Activated T-cell treated with anti-CD3 and anti-CD28 coated beads for 4 hours (primary cell): Measurements from ENCODE around the gene PDE9A.
"Not testable (repeated sequence)": the region's sequence is repeated elsewhere in the genome, so short reads cannot be mapped to it uniquely, and the experiment has no call there.

Experiments
- DNase-seq: peaks from one replicate; pipeline ENCODE4 v3.0.0-alpha.2; 2020

The PDE9A gene

DNA sequence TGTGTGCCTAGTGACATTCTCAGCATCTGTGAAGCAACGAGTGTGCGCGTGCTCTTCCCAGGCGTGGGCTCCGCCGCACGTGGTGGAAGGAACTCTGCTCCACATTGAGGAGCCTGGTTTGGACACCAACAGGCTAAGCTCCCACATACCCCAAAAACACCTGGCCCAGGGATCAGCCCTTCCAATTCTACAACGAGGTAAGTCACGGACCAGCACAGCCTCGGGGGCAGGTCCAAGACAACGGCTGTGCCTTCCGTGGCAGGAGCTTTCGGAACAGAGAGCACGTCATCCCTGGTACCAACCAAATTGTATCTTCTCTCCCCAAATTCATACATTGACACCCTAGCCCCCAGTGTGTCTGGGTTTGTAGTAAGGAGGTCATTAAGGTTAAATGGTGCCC is 27.2 kb upstream of the PDE9A start:
- no peak for DNase-seq

- DNase-seq = no peak
Observed at GRCh38 chr21:42627527-42628289, 25.7 kb upstream of the PDE9A start.

DNA sequence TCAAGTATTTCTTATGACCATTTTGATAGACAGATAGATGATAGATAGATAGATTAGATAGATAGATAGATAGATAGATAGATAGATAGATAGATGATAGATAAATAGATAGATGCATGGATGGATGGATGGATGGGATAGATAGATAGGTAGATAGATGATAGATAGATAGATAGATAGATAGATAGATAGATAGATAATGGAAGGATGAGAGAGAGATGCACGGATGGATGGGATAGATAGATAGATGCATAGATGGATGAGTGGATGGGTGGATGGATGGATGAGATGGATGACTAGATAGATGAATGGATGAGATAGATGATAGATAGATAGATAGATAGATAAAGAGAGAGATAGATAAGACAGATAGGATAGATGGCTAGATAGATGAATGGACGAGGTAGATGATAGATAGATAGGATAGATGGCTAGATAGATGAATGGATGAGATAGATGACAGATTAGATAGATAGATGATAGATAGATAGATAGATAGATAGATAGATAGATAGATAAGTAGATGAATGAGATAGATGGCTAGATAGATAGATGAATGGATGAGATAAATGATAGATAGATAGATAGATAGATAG is 24.9 kb upstream of the PDE9A start:
- not testable (repeated sequence) for DNase-seq

DNA sequence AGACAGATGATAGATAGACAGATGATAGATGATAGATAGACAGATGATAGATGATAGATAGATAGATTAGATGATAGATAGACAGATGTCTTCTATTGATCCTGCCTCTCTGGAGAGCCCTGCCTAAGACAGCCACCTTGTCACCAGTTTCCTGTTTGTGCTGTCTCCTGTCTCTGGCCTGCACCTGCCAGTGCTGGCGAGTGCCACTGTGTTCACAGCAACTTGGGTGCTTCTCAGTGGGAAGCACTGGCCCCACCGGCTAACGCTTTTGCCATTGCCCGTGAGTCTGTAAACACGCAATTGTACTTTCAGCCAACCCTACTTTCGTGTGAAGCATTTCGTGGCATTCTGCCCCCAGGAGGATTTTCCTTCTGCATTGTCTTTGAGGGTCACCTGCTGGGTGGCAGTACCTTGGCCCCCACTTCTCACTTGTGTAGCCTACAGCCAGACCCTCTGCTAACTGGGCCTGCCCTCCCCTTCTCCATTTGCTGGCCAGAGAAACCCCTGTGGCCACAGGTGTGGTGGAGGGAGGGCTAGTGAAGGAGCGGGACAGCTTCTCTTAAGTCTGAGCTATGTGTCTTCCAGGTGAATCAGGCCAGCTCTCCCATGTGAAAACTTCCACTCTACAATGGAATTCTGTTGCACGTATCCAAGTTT is 23.4 kb upstream of the PDE9A start:
- no peak for DNase-seq

DNA sequence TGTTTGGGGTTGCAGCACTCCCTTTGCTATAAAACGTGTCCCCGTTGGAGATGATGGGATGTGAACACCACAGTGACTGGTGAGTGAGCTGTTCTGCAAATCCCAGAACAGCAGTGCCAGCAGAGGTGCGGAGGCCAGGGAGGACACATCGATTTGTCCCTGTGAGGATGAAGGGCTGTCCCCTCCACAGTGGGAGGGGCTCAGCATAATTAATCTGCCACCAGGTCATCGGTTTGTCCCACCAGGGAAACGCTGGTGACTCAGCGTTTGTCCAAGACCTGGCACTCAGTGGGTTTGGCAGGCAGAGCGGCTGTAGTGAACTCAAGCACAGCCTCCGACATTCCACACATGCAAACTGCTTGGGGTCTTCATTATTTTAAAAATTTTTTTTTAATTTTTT is 22.8 kb upstream of the PDE9A start:
- no peak for DNase-seq

DNA sequence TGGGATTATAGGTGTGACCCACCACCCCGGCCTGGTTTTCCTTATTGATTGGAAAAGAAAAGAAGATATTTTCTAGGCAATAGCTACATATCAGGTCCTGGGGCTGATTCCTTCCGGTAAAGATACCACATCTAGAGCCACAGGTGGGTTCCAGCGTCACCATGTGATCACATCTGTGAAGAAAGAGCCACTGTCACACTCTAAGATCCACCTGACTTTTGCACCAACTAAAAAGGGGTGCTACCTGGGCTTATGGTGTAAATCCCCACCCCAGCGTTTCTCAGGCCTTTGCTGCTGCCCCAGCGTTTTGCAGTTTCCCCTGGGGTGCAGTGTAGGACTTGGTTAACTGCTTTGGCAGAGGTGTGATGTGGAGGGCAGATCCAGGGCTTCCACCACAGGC is 22.3 kb upstream of the PDE9A start:
- DNase-seq = no peak

DNA sequence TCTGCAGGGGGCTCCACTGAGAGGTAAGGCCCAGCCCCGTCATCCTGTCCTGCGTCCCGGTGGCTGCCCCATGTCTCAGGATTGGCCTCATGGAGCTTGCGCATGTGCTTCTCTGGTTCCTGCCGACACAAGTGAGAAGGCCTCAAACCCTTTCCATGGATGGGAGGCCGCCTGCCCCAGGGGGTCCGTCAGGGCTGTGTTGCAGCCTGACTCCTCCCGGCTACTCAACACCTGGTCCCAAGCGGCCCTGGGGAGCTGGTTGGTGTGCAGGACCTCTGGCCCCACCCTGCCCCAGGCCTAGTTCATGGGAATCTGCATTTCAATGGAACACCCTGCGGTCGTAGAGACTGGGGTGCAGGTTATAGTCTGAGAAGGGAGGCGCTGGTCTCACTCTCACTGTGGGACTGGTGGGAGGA is 21.1 kb upstream of the PDE9A start:
- no peak for DNase-seq

DNA sequence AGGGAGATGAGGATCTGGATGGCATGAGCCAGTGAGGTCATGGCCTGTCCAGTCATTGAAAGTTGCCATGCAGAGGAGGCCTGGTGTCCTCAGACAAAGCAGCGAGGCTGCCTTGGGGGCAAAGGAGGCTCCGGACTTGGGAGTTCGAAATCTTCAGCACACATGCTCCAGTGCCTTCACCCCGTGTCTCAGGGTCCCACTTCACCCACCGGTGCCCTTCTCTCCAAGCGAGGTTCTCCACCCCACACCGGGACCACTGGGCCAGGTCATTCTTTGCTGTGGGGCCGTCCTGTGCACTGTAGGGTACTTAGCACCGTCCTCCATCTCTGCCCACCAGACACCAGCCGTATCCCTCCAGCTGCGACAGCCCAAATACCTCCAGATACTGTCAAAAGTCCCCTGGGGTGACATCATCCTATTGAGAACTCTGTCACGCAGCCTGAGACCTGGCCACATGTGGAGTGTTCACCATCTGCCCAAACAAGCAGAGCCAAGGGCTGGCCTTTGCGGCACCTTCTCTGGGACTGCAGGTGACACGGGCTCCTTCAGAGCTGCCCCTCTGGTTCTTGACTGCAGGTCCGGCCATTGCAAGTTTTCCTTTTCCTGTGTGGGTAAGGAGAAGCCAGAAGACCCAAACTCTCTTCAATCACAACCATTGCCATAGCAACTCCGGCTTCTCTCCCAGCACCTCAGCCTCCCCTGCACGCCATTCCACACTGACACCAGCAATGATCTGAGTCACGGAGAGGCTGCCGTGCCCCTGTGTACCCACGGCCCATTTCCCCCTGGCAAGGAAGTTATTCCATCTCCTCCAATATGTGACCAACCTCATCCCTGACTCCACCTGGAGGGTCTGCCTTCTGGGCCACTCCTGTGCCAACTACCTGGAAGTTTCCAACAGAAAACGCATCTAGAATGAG is 20.4 kb upstream of the PDE9A start:
- no peak for DNase-seq

GRCh38 chr21:42633858-42634257 is 19.6 kb upstream of the PDE9A start:
- no peak for DNase-seq

GRCh38 chr21:42635848-42636519 is 17.4 kb upstream of the PDE9A start:
- DNase-seq = no peak

- DNase-seq = no peak
Observed at GRCh38 chr21:42636520-42637266, 16.7 kb upstream of the PDE9A start.

DNA sequence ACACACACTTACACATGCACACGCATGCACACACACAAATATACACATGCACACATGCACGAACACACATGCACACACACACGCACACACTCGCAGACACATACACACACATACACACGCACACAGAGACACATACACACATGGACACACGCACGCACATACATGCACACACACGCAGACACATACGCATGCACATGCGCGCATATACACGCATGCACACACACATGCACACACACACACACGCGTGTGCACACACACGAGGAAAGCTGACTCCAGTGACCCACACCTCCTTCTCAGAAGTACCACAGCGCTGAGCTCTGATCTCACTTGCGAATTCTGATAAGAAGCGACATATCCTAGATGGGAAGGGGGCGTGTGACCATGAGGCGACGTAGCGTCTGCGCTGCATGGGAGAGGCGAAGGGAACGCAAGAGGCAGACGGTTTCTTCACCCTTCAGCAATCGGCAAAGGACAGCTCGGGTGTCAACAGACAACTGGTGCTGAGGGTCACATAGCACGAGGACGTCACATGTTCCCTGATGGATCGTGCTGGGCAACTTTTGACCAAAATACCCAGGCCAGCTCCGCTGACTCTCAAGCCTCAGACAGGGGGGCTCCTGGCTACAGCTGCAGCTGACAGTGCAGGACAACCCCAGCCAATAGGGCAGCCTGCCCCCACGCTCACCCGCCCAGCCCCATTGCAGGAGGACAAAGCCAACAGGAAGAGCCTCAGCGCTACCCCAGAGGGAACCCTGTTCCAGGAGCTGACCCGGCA is 16.0 kb upstream of the PDE9A start:
- DNase-seq = no peak

DNA sequence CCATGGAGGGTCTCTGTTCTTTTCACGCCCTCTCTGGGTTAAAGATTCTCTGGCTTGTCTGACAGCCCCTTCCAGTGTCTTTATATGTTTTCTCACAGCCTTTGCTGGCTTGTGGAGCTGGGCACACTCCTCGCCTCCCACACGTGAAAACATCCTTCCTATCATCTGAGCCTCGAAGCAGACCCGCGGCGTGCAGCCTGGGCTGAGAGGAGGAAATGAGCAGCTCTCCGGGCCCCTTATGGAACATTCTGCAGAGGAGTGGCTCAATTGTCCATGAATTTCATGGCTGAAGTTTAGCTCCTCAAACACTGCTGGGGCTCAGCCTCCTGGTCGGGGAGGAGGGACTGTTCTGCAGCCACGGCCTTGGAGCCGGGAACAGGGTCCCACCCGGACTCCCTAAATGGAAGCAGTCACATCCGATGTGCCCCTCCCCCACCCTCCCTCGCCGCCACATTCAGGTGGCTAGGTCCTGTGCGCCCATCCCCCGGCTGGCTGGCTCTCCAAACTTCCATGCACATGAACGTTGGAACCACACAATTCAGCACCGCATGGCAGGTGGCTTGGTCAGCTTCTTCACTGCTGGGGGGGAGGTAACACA is 15.1 kb upstream of the PDE9A start:
- DNase-seq = no peak

GRCh38 chr21:42639646-42640152 is 13.7 kb upstream of the PDE9A start:
- DNase-seq = no peak

DNA sequence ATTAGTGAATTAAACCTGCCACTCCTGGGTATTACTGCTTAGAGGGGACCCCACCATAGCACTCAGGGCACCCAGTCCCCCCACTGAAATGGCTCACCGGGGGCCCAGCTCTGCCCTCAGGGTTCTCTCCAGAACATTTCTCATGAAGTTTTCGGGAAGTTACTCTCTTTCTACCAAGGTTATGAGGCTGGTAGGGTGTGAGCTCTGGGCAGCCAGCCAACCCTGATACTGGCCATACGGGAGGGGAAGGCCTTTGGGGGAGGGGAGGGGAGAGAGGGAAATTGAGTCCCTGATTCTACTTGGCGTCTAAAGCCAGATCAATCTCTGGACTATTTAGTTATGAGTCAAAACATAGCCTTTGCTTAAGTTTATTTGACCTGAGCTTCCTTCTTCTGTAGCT is 12.9 kb upstream of the PDE9A start:
- no peak for DNase-seq

DNA sequence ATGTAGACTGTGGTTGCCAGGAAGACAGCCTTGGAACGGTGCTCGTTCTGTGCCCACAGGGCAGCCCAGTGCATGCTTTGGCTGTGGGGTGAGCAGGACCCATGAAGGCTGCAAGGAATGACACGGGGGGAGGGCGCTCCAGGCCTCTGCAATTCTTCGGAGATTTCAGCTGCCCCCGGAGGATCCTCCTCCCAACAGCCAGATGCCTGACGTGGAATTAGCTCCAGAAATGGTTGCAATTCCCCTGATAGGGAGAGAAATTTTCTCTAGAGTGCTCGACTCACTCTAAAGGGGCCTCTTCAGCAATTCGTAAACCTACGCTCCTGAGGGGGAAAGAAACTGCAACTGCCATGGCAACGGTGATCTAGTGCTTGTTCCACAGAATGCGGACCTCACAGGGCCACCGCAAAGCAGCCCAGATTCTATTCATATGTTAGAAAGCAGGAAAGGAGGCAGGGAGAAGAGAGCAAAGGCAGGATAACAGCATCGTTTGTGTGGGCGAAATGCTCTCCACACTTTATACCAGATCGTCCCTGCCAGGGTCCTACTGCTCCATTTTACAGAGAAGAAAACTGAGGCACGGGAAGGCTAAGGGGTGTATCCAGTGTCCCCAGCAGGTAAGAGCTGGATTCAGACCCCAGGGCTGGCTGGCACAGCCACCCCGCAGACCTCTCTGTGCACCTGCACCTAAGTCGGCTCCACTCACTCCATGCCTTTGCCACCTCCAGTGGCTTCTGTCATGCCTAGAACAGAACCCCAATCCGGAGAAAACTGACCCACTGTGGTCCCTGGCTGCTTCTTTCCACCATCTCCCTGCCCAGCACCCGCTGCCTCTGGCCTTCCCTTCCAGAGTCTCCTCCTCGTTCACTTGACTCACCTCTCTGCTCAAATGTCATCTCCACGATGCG is 11.9 kb upstream of the PDE9A start:
- no peak for DNase-seq

- DNase-seq = no peak
Observed at GRCh38 chr21:42642219-42642745, 11.1 kb upstream of the PDE9A start.

GRCh38 chr21:42644223-42645208 is 8.9 kb upstream of the PDE9A start:
- no peak for DNase-seq
